ENCODE data around the gene TSEN2. TPM values are rescaled to one million over a fixed set of nuclear protein-coding genes. Genes with fewer than 3 reads are reported as not detected.

The TSEN2 gene
- total and polyA plus RNA-seq, 2 of the 4 experiments (the other 2 are of a cell fraction) = 9.5 to 14.2 TPM

DNA sequence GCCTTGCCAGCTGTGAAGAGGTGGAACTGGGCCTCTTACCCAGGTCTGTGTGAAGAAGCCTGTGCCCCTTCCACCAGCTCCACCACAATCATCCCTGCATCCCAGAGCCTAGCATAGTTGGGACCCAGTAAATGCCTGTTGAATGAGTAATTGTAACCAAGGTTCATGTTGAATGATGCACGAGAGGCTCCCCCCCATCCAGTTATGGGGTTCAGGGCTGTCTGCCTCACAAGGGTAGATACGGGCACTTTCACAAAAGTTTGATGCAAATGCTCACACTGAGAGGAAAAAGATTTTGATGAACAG, 29.5 kb upstream of the TSEN2 start:
- no peak overlapping the region for H3K4me2 ChIP-seq (ENCODE audit: low read depth, low read length)
- intact Hi-C loops (cut with micrococcal nuclease) = no loop called here
- no peaks in the 10 kb centered on the region for H4K20me1 ChIP-seq (ENCODE audit: insufficient read depth, low read length)
- no peak overlapping the region for H3K18ac ChIP-seq (ENCODE audit: low read depth, low read length)
- H3K9ac ChIP-seq (ENCODE audit: low read depth, low read length) = no peak overlapping the region
- no CpG with 5 or more reads among the region's 2 CpGs for WGBS, 2 experiments (ENCODE audit: extremely low coverage in 2 of 2, insufficient read length in 1 of 2)
- no peaks in the 10 kb centered on the region for H3K36me3 ChIP-seq (ENCODE audit: control insufficient read depth, insufficient read depth, low read length)
- CTCF ChIA-PET = interaction anchor here (0.6 to 0.9 kb wide), 2 partner anchors 18 to 214 kb away, joined by 3 read pairs; no protein-coding TSS in a partner anchor
- peaks cover 5% of the 10 kb centered on the region; the same call in 1 of the 2 replicates for H3K9me3 ChIP-seq (ENCODE audit: control insufficient read depth, insufficient read depth, low read length)
- H2BK20ac ChIP-seq (ENCODE audit: low read depth, low read length) = no peak overlapping the region
- H2AFZ ChIP-seq (replicated peaks; ENCODE audit: low read length, poor library complexity) = no peak overlapping the region
- H3K14ac ChIP-seq (replicated peaks; ENCODE audit: low read depth, low read length) = no peak overlapping the region
- no peak overlapping the region for H3K27ac ChIP-seq (ENCODE audit: insufficient read depth, low read length)
- ATAC-seq (ENCODE audit: low read depth) = peak; percentile 66
- H4K91ac ChIP-seq (ENCODE audit: insufficient read depth, low read depth, low read length) = no peak overlapping the region
- peaks cover 4% of the 10 kb centered on the region; the same call in 1 of the 2 replicates for H3K4me1 ChIP-seq (ENCODE audit: control insufficient read depth, insufficient read depth, low read length)
- peak overlapping the region; percentile 29; the same call in 1 of the 2 replicates for H2BK120ac ChIP-seq (ENCODE audit: low read depth, low read length)
- H2BK15ac ChIP-seq (ENCODE audit: low read depth, low read length) = no peak overlapping the region
- H3K79me1 ChIP-seq (ENCODE audit: low read depth in 1 of 2, low read length in 2 of 2) = no peaks in the 10 kb centered on the region
- BruUV-seq (replicated peaks) = no TSS peak
- no peak overlapping the region for H4K8ac ChIP-seq (ENCODE audit: low read depth in 2 of 2, low read length in 2 of 2)
- H4K5ac ChIP-seq (ENCODE audit: low read depth, low read length) = no peak overlapping the region
- peak; percentile 27 for DNase-seq
- no peak overlapping the region for H3K4me3 ChIP-seq (ENCODE audit: insufficient read depth, low read depth, low read length)
- H2AK5ac ChIP-seq (ENCODE audit: low read depth, low read length) = no peak overlapping the region
- H3K9me1 ChIP-seq (ENCODE audit: insufficient read depth, low read length) = peaks cover 3% of the 10 kb centered on the region; the same call in 1 of the 2 replicates
- no peak overlapping the region for H3K4ac ChIP-seq (ENCODE audit: low read depth, low read length)
- in situ Hi-C loops (cut with MboI; ENCODE audit: low sequenced_read_pairs) = no loop called here
- H2BK5ac ChIP-seq (ENCODE audit: low read depth, low read length, poor library complexity, severe bottlenecking) = no peak overlapping the region
- H3K27me3 ChIP-seq (ENCODE audit: control insufficient read depth, insufficient read depth, low read length) = no peaks in the 10 kb centered on the region; the same call in 1 of the 2 replicates
- H3K56ac ChIP-seq (ENCODE audit: extremely low read depth, insufficient read depth, low read length) = no peak overlapping the region
- no peak overlapping the region for H2AK9ac ChIP-seq (replicated peaks; ENCODE audit: low read depth, low read length, poor library complexity)
- dilution Hi-C loops (cut with HindIII; ENCODE audit: low sequenced_read_pairs, unreplicated experiment) = no loop called here
- POLR2A ChIA-PET (ENCODE audit: unreplicated experiment) = no interaction called here
- H3K23ac ChIP-seq (ENCODE audit: low read depth, low read length) = no peak overlapping the region
- TF ChIP-seq RCOR1 (IDR thresholded peaks at IDR 0.05; ENCODE audit: insufficient replicate concordance, low read length) (no peak), BHLHE40 (IDR thresholded peaks at IDR 0.05; ENCODE audit: low read depth, low read length) (no peak), MAZ (IDR thresholded peaks at IDR 0.05; ENCODE audit: borderline replicate concordance, low read depth, low read length) (no peak)

Data from IMR-90 (cell line).